ENCODE measurements around the gene MDC1.
A peak's percentile ranks its signal among the peaks of the same experiment; 100 is the strongest.
"Not testable (repeated sequence)": the region's sequence is repeated elsewhere in the genome, so short reads cannot be mapped to it uniquely, and the experiment has no call there.

Gene MDC1

GRCh38 chr6:30664994-30665767 lies 51.9 kb downstream of the MDC1 start:
- Histone ChIP-seq H3K4me1 (ENCODE audit: control insufficient read depth, insufficient read depth, low read length) (no peaks in the 10 kb centered on the region), H3K36me3 (ENCODE audit: control insufficient read depth in 2 of 2, insufficient read depth in 1 of 2, low read length in 2 of 2) (peaks cover 56 to 78% of the 10 kb centered on the region in 2 experiments), H3K9me3 (ENCODE audit: control insufficient read depth, insufficient read depth, low read depth, low read length) (no peaks in the 10 kb centered on the region), H3K27ac (ENCODE audit: extremely low read depth, low read depth, low read length) (no peak overlapping the region), H3K4me3 (ENCODE audit: low read depth, low read length) (no peak overlapping the region)
- ChIA-PET CTCF (interaction anchor here (0.6 to 1.6 kb wide), 6 partner anchors 13 to 829 kb away, joined by 3 to 9 read pairs (median 3); no protein-coding TSS in a partner anchor), POLR2A (interaction anchor here (0.6 to 1.4 kb wide), 3 partner anchors 52 to 462 kb away, joined by 3 to 5 read pairs (median 4); no protein-coding TSS in a partner anchor)
- TF ChIP-seq KLF8 (tag by site-specific recombination; IDR thresholded peaks at IDR 0.05) = no peak
- TF ChIP-seq ZNF19 (tag by site-specific recombination; IDR thresholded peaks at IDR 0.05; ENCODE audit: low read depth) = no peak
- no peak for TF ChIP-seq ZNF274 (IDR thresholded peaks at IDR 0.05; ENCODE audit: low read length)
- TF ChIP-seq ZNF274 (tag by site-specific recombination; IDR thresholded peaks at IDR 0.05; ENCODE audit: borderline replicate concordance) = no peak
- TF ChIP-seq SCRT2 (tag by site-specific recombination; IDR thresholded peaks at IDR 0.05) = no peak

DNA sequence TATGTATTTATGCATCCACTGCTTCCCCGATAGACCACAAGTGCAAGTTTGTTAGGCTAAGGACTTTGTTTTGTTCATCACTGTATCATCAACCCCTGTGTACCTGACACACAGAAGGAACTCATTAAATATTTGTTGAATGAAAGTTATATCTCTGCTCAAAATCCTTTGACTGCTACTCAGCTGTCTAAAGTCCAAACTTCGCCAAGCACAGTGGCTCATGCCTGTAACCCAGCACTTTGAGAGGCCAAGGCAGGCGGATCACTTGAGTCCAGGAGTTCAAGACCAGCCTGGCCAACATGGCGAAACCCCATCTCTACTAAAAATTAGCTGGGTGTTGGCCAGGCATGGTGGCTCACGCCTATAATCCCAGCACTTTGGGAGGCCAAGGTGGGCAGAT lies 59.2 kb downstream of the MDC1 start:
- H3K27ac ChIP-seq (ENCODE audit: extremely low read depth, low read depth, low read length); H3K4me3 ChIP-seq (ENCODE audit: low read depth, low read length); H3K4me1 ChIP-seq (ENCODE audit: control insufficient read depth, insufficient read depth, low read length); H3K9me3 ChIP-seq (ENCODE audit: control insufficient read depth, insufficient read depth, low read depth, low read length): not testable (repeated sequence)
- H3K36me3 ChIP-seq (ENCODE audit: control insufficient read depth in 2 of 2, insufficient read depth in 1 of 2, low read length in 2 of 2) = peaks cover 52 to 92% of the 10 kb centered on the region in 2 experiments
- ChIA-PET CTCF (interaction anchor here (0.6 to 0.7 kb wide), 2 partner anchors 16 to 413 kb away, joined by 3 read pairs; no protein-coding TSS in a partner anchor), POLR2A (interaction anchor here (1.1 kb wide), 1 partner anchor 15 kb away, joined by 3 read pairs; the partner anchor contains the start of gene DHX16)

DNA sequence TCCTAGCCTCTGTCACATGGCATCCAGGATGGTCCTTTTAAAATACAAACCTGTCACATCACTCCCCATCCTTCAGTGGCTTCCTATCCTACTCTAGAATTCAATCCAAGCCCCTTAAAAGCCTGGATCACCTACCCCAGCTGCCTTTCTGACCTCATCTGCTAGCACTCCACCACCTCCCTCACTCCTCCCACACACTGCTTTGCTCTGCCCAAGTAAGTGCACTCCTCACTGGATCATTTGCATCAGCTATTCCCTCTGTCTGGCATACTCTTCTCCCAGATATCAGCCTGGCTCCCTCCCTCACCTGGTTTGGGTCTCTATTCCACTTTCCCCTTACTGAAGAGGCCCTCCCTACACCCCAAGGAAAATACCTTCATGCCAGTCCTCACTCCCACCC lies 59.6 kb downstream of the MDC1 start:
- ChIA-PET CTCF (interaction anchor here (0.6 to 1.3 kb wide), 2 partner anchors 15 to 17 kb away, joined by 3 to 4 read pairs; partner anchors contain the start of gene DHX16), POLR2A (interaction anchor here (1.1 to 1.6 kb wide), 2 partner anchors 15 kb away, joined by 3 to 5 read pairs; partner anchors contain the start of gene DHX16)
- Histone ChIP-seq H3K36me3 (ENCODE audit: control insufficient read depth in 2 of 2, insufficient read depth in 1 of 2, low read length in 2 of 2) (peaks cover 49 to 92% of the 10 kb centered on the region in 2 experiments), H3K4me1 (ENCODE audit: control insufficient read depth, insufficient read depth, low read length) (no peaks in the 10 kb centered on the region), H3K4me3 (ENCODE audit: low read depth, low read length) (no peak overlapping the region), H3K27ac (ENCODE audit: extremely low read depth, low read depth, low read length) (no peak overlapping the region), H3K9me3 (ENCODE audit: control insufficient read depth, insufficient read depth, low read depth, low read length) (no peaks in the 10 kb centered on the region)
- TF ChIP-seq EGR2 (tag by site-specific recombination; IDR thresholded peaks at IDR 0.05; ENCODE audit: low read depth) = peak; percentile 96
- TF ChIP-seq ZNF174 (tag by site-specific recombination; IDR thresholded peaks at IDR 0.05) = no peak
- TF ChIP-seq ZNF10 (tag by site-specific recombination; IDR thresholded peaks at IDR 0.05) = no peak
- peak; percentile 67 for TF ChIP-seq ZNF600 (tag by site-specific recombination; IDR thresholded peaks at IDR 0.05)
- TF ChIP-seq ZNF394 (tag by site-specific recombination; IDR thresholded peaks at IDR 0.05; ENCODE audit: borderline replicate concordance) = peak; percentile 63; the same call in 1 of the 2 replicates
- TF ChIP-seq ZSCAN23 (tag by site-specific recombination; IDR thresholded peaks at IDR 0.05) = no peak
- no peak for TF ChIP-seq ZNF514 (tag by site-specific recombination; IDR thresholded peaks at IDR 0.05)
- no peak for TF ChIP-seq ZIC2 (tag by site-specific recombination; IDR thresholded peaks at IDR 0.05)
- TF ChIP-seq ZNF76 (tag by site-specific recombination; IDR thresholded peaks at IDR 0.05; ENCODE audit: borderline replicate concordance, low read depth) = no peak
- TF ChIP-seq ZFHX2 (tag by site-specific recombination; conservative IDR thresholded peaks at IDR 0.05) = peak; percentile 95
- TF ChIP-seq, protein P1, sequence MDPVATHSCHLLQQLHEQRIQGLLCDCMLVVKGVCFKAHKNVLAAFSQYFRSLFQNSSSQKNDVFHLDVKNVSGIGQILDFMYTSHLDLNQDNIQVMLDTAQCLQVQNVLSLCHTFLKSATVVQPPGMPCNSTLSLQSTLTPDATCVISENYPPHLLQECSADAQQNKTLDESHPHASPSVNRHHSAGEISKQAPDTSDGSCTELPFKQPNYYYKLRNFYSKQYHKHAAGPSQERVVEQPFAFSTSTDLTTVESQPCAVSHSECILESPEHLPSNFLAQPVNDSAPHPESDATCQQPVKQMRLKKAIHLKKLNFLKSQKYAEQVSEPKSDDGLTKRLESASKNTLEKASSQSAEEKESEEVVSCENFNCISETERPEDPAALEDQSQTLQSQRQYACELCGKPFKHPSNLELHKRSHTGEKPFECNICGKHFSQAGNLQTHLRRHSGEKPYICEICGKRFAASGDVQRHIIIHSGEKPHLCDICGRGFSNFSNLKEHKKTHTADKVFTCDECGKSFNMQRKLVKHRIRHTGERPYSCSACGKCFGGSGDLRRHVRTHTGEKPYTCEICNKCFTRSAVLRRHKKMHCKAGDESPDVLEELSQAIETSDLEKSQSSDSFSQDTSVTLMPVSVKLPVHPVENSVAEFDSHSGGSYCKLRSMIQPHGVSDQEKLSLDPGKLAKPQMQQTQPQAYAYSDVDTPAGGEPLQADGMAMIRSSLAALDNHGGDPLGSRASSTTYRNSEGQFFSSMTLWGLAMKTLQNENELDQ (tag by site-specific recombination; IDR thresholded peaks at IDR 0.05; ENCODE audit: low read depth) = no peak
